Karpas-422 (cell line): Measurements from ENCODE around the gene ITPR1. TPM values are rescaled to one million over a fixed set of nuclear protein-coding genes. Genes with fewer than 3 reads are reported as not detected.

Experiments used
- DNase-seq: peaks from one replicate; pipeline ENCODE4 v3.0.0-alpha.2; 2015
- H2AFZ ChIP-seq: fragments of 200-600 bp; sonication (generic); 2 replicates; pipeline ENCODE4 v1.6.1; 2014; ENCODE audit warnings: antibody characterized with exemption, low read length, mixed read lengths
- H3K27ac ChIP-seq: fragments of 200-600 bp; sonication (generic); 2 replicates; pipeline ENCODE4 v1.5.1; 2014; ENCODE audit warnings: mild to moderate bottlenecking, low read length, moderate library complexity
- H3K27me3 ChIP-seq: fragments of 200-600 bp; sonication (generic); 2 replicates; pipeline ENCODE4 v1.6.1; 2014; ENCODE audit warnings: low read length, mixed read lengths
- H3K36me3 ChIP-seq: fragments of 200-600 bp; sonication (generic); 2 replicates; pipeline ENCODE4 v1.6.1; 2014; ENCODE audit warnings: low read length, mixed read lengths; ENCODE audit not compliant: insufficient read depth
- H3K4me1 ChIP-seq: fragments of 200-600 bp; sonication (generic); 2 replicates; pipeline ENCODE4 v1.6.1; 2014; ENCODE audit warnings: mild to moderate bottlenecking, low read length, mixed read lengths
- H3K4me2 ChIP-seq: fragments of 200-600 bp; sonication (generic); 2 replicates; pipeline ENCODE4 v1.6.1; 2014; ENCODE audit warnings: low read length, low read depth, mild to moderate bottlenecking; ENCODE audit not compliant: poor library complexity, severe bottlenecking
- H3K4me3 ChIP-seq: fragments of 200-600 bp; sonication (generic); 2 replicates; pipeline ENCODE4 v1.5.1; 2014; ENCODE audit warnings: mild to moderate bottlenecking, antibody characterized with exemption, low read length, mixed read lengths
- H3K79me2 ChIP-seq: fragments of 200-600 bp; sonication (generic); 2 replicates; pipeline ENCODE4 v1.6.1; 2014; ENCODE audit warnings: mild to moderate bottlenecking, low read length, mixed read lengths
- H3K9ac ChIP-seq: fragments of 200-600 bp; sonication (generic); 2 replicates; pipeline ENCODE4 v1.6.0; 2014; ENCODE audit warnings: low read length
- H3K9me2 ChIP-seq: fragments of 200-600 bp; sonication (generic), shearing (Covaris generic); replicated peaks from 2 replicates; pipeline ENCODE4 v1.6.0; 2014; ENCODE audit warnings: mild to moderate bottlenecking, low read length, moderate library complexity; ENCODE audit not compliant: insufficient read depth
- H3K9me3 ChIP-seq: fragments of 300-700, 200-600 bp; sonication (generic); 2 replicates; pipeline ENCODE4 v1.6.1; 2014; ENCODE audit warnings: low read length, mixed read lengths
- H4K20me1 ChIP-seq: fragments of 200-600 bp; sonication (generic); 2 replicates; pipeline ENCODE4 v1.6.1; 2014; ENCODE audit warnings: mild to moderate bottlenecking, antibody characterized with exemption, low read length, low read depth; ENCODE audit not compliant: insufficient read depth
- total RNA-seq: library from RNA; depleted of rRNA; stranded (reverse); fragments of >200 nt; shearing (Covaris generic); gene quantifications from 2 replicates; pipeline ENCODE4 v1.2.3, GENCODE V29; 2014; ENCODE audit warnings: low replicate concordance

The ITPR1 gene
- total RNA-seq, 1 experiment from 2014 or later: 18.2 TPM

- Histone ChIP-seq H3K27me3 (no peaks in the 10 kb centered on the region), H3K4me3 (no peak overlapping the region), H3K9ac (no peak overlapping the region), H2AFZ (no peak overlapping the region), H3K4me1 (no peaks in the 10 kb centered on the region), H3K9me3 (no peaks in the 10 kb centered on the region), H3K27ac (no peak overlapping the region), H3K4me2 (no peak overlapping the region), H4K20me1 (0 out of 2 replicates have a peak, but pooled peaks cover 5% of the 10 kb centered on the region), H3K36me3 (no peaks in the 10 kb centered on the region), H3K9me2 (no peaks in the 10 kb centered on the region), H3K79me2 (no peaks in the 10 kb centered on the region)
- DNase-seq: no peak
These were observed 35.9 kb downstream of the ITPR1 start for GRCh38 chr3:4528819-4529600.

- H3K36me3 ChIP-seq: no peaks in the 10 kb centered on the region
- H3K9ac ChIP-seq: no peak overlapping the region
- H3K79me2 ChIP-seq: no peaks in the 10 kb centered on the region
- no peaks in the 10 kb centered on the region for H3K9me3 ChIP-seq
- no peaks in the 10 kb centered on the region for H3K9me2 ChIP-seq
- 0 out of 2 replicates have a peak, but pooled peaks cover 5% of the 10 kb centered on the region for H4K20me1 ChIP-seq
- no peaks in the 10 kb centered on the region for H3K4me1 ChIP-seq
- H3K27me3 ChIP-seq: no peaks in the 10 kb centered on the region
- H3K4me2 ChIP-seq: no peak overlapping the region
- no peak overlapping the region for H3K27ac ChIP-seq
- no peak for DNase-seq
- H2AFZ ChIP-seq: no peak overlapping the region
- H3K4me3 ChIP-seq: no peak overlapping the region
These were observed 36.9 kb downstream of the ITPR1 start for GRCh38 chr3:4529876-4530588.

GRCh38 chr3:4531478-4532025 lies 38.4 kb downstream of the ITPR1 start:
- Histone ChIP-seq H3K36me3 (no peaks in the 10 kb centered on the region), H3K4me2 (no peak overlapping the region), H2AFZ (no peak overlapping the region), H3K4me3 (no peak overlapping the region), H3K9me2 (no peaks in the 10 kb centered on the region), H3K9ac (no peak overlapping the region), H3K79me2 (no peaks in the 10 kb centered on the region), H3K9me3 (no peaks in the 10 kb centered on the region), H4K20me1 (0 out of 2 replicates have a peak, but pooled peaks cover 9% of the 10 kb centered on the region), H3K27ac (no peak overlapping the region), H3K27me3 (no peaks in the 10 kb centered on the region), H3K4me1 (no peaks in the 10 kb centered on the region)
- DNase-seq: no peak

- no peaks in the 10 kb centered on the region for H3K9me2 ChIP-seq
- H3K36me3 ChIP-seq: no peaks in the 10 kb centered on the region
- no peaks in the 10 kb centered on the region for H3K4me1 ChIP-seq
- H4K20me1 ChIP-seq: 0 out of 2 replicates have a peak, but pooled peaks cover 9% of the 10 kb centered on the region
- no peak overlapping the region for H3K27ac ChIP-seq
- no peak overlapping the region for H3K4me3 ChIP-seq
- H3K9me3 ChIP-seq: no peaks in the 10 kb centered on the region
- H3K4me2 ChIP-seq: no peak overlapping the region
- no peaks in the 10 kb centered on the region for H3K27me3 ChIP-seq
- H3K9ac ChIP-seq: no peak overlapping the region
- DNase-seq: no peak
- no peak overlapping the region for H2AFZ ChIP-seq
- no peaks in the 10 kb centered on the region for H3K79me2 ChIP-seq
These were observed 39.5 kb downstream of the ITPR1 start for GRCh38 chr3:4532535-4533112.

- Histone ChIP-seq H4K20me1 (0 out of 2 replicates have a peak, but pooled peaks cover 9% of the 10 kb centered on the region), H3K36me3 (no peaks in the 10 kb centered on the region), H3K9ac (no peak overlapping the region), H3K9me3 (no peaks in the 10 kb centered on the region), H3K4me3 (no peak overlapping the region), H3K27ac (no peak overlapping the region), H2AFZ (no peak overlapping the region), H3K4me2 (no peak overlapping the region), H3K27me3 (no peaks in the 10 kb centered on the region), H3K9me2 (no peaks in the 10 kb centered on the region), H3K4me1 (no peaks in the 10 kb centered on the region), H3K79me2 (no peaks in the 10 kb centered on the region)
- no peak for DNase-seq
These were observed 40.6 kb downstream of the ITPR1 start for GRCh38 chr3:4533489-4534443.

- 0 out of 2 replicates have a peak, but pooled peaks cover 9% of the 10 kb centered on the region for H4K20me1 ChIP-seq
- H3K4me2 ChIP-seq: no peak overlapping the region
- no peak overlapping the region for H3K27ac ChIP-seq
- no peaks in the 10 kb centered on the region for H3K9me2 ChIP-seq
- DNase-seq: no peak
- H3K36me3 ChIP-seq: no peaks in the 10 kb centered on the region
- no peaks in the 10 kb centered on the region for H3K79me2 ChIP-seq
- no peak overlapping the region for H2AFZ ChIP-seq
- no peak overlapping the region for H3K9ac ChIP-seq
- no peaks in the 10 kb centered on the region for H3K4me1 ChIP-seq
- no peaks in the 10 kb centered on the region for H3K9me3 ChIP-seq
- H3K4me3 ChIP-seq: no peak overlapping the region
- H3K27me3 ChIP-seq: no peaks in the 10 kb centered on the region
These were observed 41.8 kb downstream of the ITPR1 start for GRCh38 chr3:4534906-4535305.

GRCh38 chr3:4536260-4536659 lies 43.1 kb downstream of the ITPR1 start:
- no peak overlapping the region for H3K9ac ChIP-seq
- H3K79me2 ChIP-seq: no peaks in the 10 kb centered on the region
- H2AFZ ChIP-seq: no peak overlapping the region
- no peaks in the 10 kb centered on the region for H3K27me3 ChIP-seq
- no peaks in the 10 kb centered on the region for H3K9me2 ChIP-seq
- no peak overlapping the region for H3K27ac ChIP-seq
- H4K20me1 ChIP-seq: 0 out of 2 replicates have a peak, but pooled peaks cover 4% of the 10 kb centered on the region
- H3K4me2 ChIP-seq: no peak overlapping the region
- no peak overlapping the region for H3K4me3 ChIP-seq
- no peaks in the 10 kb centered on the region for H3K4me1 ChIP-seq
- H3K9me3 ChIP-seq: no peaks in the 10 kb centered on the region
- no peaks in the 10 kb centered on the region for H3K36me3 ChIP-seq
- no peak for DNase-seq
